ENCODE measurements around the gene CAMTA1.

Gene CAMTA1

GRCh38 chr1:7717748-7718368, 932.6 kb downstream of the CAMTA1 start:
- DNase-seq: no peak

- no peak for DNase-seq
Measured at GRCh38 chr1:7719468-7720094, 934.3 kb downstream of the CAMTA1 start.

- peak in 2 of 56 donors; percentile 7 to 24 for DNase-seq
Measured at GRCh38 chr1:7721940-7722669, 936.9 kb downstream of the CAMTA1 start.

- no peak for DNase-seq
Measured at GRCh38 chr1:7722670-7723012, 937.4 kb downstream of the CAMTA1 start.

- no peak for DNase-seq
Measured at GRCh38 chr1:7726623-7727022, 941.4 kb downstream of the CAMTA1 start.

- peak in 46 of 56 donors; percentile 10 to 86 (median 44) for DNase-seq
Measured at GRCh38 chr1:7727809-7728471, 942.7 kb downstream of the CAMTA1 start.

GRCh38 chr1:7729761-7730160, 944.5 kb downstream of the CAMTA1 start:
- no peak for DNase-seq

GRCh38 chr1:7732331-7732730, 947.1 kb downstream of the CAMTA1 start:
- DNase-seq: no peak

- no peak for DNase-seq
Measured at GRCh38 chr1:7733276-7733675, 948.0 kb downstream of the CAMTA1 start.

- no peak for DNase-seq
Measured at GRCh38 chr1:7738044-7738443, 952.8 kb downstream of the CAMTA1 start.

GRCh38 chr1:7743346-7743745, 958.1 kb downstream of the CAMTA1 start:
- no peak for DNase-seq

GRCh38 chr1:7744882-7745281, 959.6 kb downstream of the CAMTA1 start:
- no peak for DNase-seq

GRCh38 chr1:7745783-7746182, 960.5 kb downstream of the CAMTA1 start:
- no peak for DNase-seq

GRCh38 chr1:7747605-7748004, 962.4 kb downstream of the CAMTA1 start:
- DNase-seq: no peak

- no peak for DNase-seq
Measured at GRCh38 chr1:7749126-7749525, 963.9 kb downstream of the CAMTA1 start.

GRCh38 chr1:7751174-7751573, 965.9 kb downstream of the CAMTA1 start:
- no peak for DNase-seq

- peak in 47 of 56 donors; percentile 2 to 82 (median 38) for DNase-seq
Measured at GRCh38 chr1:7752512-7753417, 967.5 kb downstream of the CAMTA1 start.

GRCh38 chr1:7753641-7754040, 968.4 kb downstream of the CAMTA1 start:
- DNase-seq: no peak

- no peak for DNase-seq
Measured at GRCh38 chr1:7754234-7754633, 969.0 kb downstream of the CAMTA1 start.

GRCh38 chr1:7755448-7755847, 970.2 kb downstream of the CAMTA1 start:
- DNase-seq: no peak

GRCh38 chr1:7760245-7760644, 975.0 kb downstream of the CAMTA1 start:
- DNase-seq: no peak

All from nucleus accumbens (tissue), 56 donors.